Astrocyte (in vitro differentiated cells and primary cell): ENCODE results near the gene MAGI1.

ENCODE experiments used
- CTCF ChIP-seq: IDR thresholded peaks from 2 replicates; pipeline ENCODE4 v1.5.1; 2011; ENCODE audit warnings: low read depth, mild to moderate bottlenecking, inconsistent platforms, low read length, moderate library complexity; ENCODE audit not compliant: insufficient read depth
- EZH2 ChIP-seq: IDR thresholded peaks from 2 replicates; pipeline ENCODE4 v1.6.1; 2012; ENCODE audit warnings: mild to moderate bottlenecking, low read length, inconsistent platforms; ENCODE audit not compliant: insufficient read depth

- no peak for TF ChIP-seq CTCF
- no peak for TF ChIP-seq EZH2
These were observed 43.7 kb downstream of the MAGI1 start for GRCh38 chr3:65995030-65995429.
